ENCODE measurements around the gene PNPLA7.
"Not testable (repeated sequence)": the region's sequence is repeated elsewhere in the genome, so short reads cannot be mapped to it uniquely, and the experiment has no call there.

Gene PNPLA7

GRCh38 chr9:137452006-137452760 lies 98.0 kb downstream of the PNPLA7 start:
- Mint-ChIP-seq H3K4me3 (peak overlapping the region; percentile 33), H3K27ac (no peak overlapping the region), H3K36me3 (peaks cover 5% of the 10 kb centered on the region), H3K9me3 (no peaks in the 10 kb centered on the region), H3K27me3 (no peaks in the 10 kb centered on the region), H3K4me1 (peaks cover 38% of the 10 kb centered on the region)

- H3K4me3 Mint-ChIP-seq, H3K9me3 Mint-ChIP-seq, H3K36me3 Mint-ChIP-seq, H3K27ac Mint-ChIP-seq, H3K27me3 Mint-ChIP-seq: not testable (repeated sequence)
- peaks cover 37% of the 10 kb centered on the region for H3K4me1 Mint-ChIP-seq
Observed at GRCh38 chr9:137451264-137452005, 98.8 kb downstream of the PNPLA7 start.

- H3K36me3 Mint-ChIP-seq, H3K4me3 Mint-ChIP-seq, H3K9me3 Mint-ChIP-seq, H3K27ac Mint-ChIP-seq, H3K27me3 Mint-ChIP-seq: not testable (repeated sequence)
- peaks cover 30% of the 10 kb centered on the region for H3K4me1 Mint-ChIP-seq
Observed at GRCh38 chr9:137450539-137451222, 99.5 kb downstream of the PNPLA7 start.

- peaks cover 2% of the 10 kb centered on the region for H3K36me3 Mint-ChIP-seq
- H3K9me3 Mint-ChIP-seq: no peaks in the 10 kb centered on the region
- no peaks in the 10 kb centered on the region for H3K27me3 Mint-ChIP-seq
- no peak overlapping the region for H3K27ac Mint-ChIP-seq
- H3K4me3 Mint-ChIP-seq: no peak overlapping the region
- H3K4me1 Mint-ChIP-seq: peaks cover 34% of the 10 kb centered on the region
Observed at GRCh38 chr9:137449931-137450538, 100.2 kb downstream of the PNPLA7 start.

- peak overlapping the region; percentile 21 for H3K27ac Mint-ChIP-seq
- H3K9me3 Mint-ChIP-seq: no peaks in the 10 kb centered on the region
- H3K27me3 Mint-ChIP-seq: no peaks in the 10 kb centered on the region
- no peak overlapping the region for H3K4me3 Mint-ChIP-seq
- H3K36me3 Mint-ChIP-seq: peaks cover 2% of the 10 kb centered on the region
- peaks cover 30% of the 10 kb centered on the region for H3K4me1 Mint-ChIP-seq
Observed at GRCh38 chr9:137449081-137449844, 100.9 kb downstream of the PNPLA7 start.

GRCh38 chr9:137448602-137448962 lies 101.6 kb downstream of the PNPLA7 start:
- Mint-ChIP-seq H3K36me3 (peaks cover 2% of the 10 kb centered on the region), H3K9me3 (no peaks in the 10 kb centered on the region), H3K27ac (no peak overlapping the region), H3K27me3 (peaks cover under 1% of the 10 kb centered on the region), H3K4me1 (peaks cover 29% of the 10 kb centered on the region), H3K4me3 (no peak overlapping the region)

GRCh38 chr9:137447722-137448601 lies 102.2 kb downstream of the PNPLA7 start:
- H3K27me3 Mint-ChIP-seq: peaks cover 3% of the 10 kb centered on the region
- peaks cover 29% of the 10 kb centered on the region for H3K4me1 Mint-ChIP-seq
- no peaks in the 10 kb centered on the region for H3K9me3 Mint-ChIP-seq
- H3K36me3 Mint-ChIP-seq: peaks cover 2% of the 10 kb centered on the region
- no peak overlapping the region for H3K27ac Mint-ChIP-seq
- H3K4me3 Mint-ChIP-seq: no peak overlapping the region

- Mint-ChIP-seq H3K36me3 (no peaks in the 10 kb centered on the region), H3K4me3 (no peak overlapping the region), H3K27me3 (peaks cover 4% of the 10 kb centered on the region), H3K4me1 (peaks cover 25% of the 10 kb centered on the region), H3K9me3 (no peaks in the 10 kb centered on the region), H3K27ac (peak overlapping the region; percentile 85)
Observed at GRCh38 chr9:137446851-137447471, 103.2 kb downstream of the PNPLA7 start.

GRCh38 chr9:137445930-137446431 lies 104.2 kb downstream of the PNPLA7 start:
- H3K4me1 Mint-ChIP-seq: peaks cover 28% of the 10 kb centered on the region
- H3K27ac Mint-ChIP-seq: no peak overlapping the region
- peaks cover 6% of the 10 kb centered on the region for H3K27me3 Mint-ChIP-seq
- H3K4me3 Mint-ChIP-seq: no peak overlapping the region
- H3K9me3 Mint-ChIP-seq: no peaks in the 10 kb centered on the region
- H3K36me3 Mint-ChIP-seq: no peaks in the 10 kb centered on the region

GRCh38 chr9:137445275-137445807 lies 104.9 kb downstream of the PNPLA7 start:
- Mint-ChIP-seq H3K4me3 (peak overlapping the region; percentile 36), H3K27ac (no peak overlapping the region), H3K27me3 (peaks cover 6% of the 10 kb centered on the region), H3K4me1 (peaks cover 28% of the 10 kb centered on the region), H3K36me3 (no peaks in the 10 kb centered on the region), H3K9me3 (no peaks in the 10 kb centered on the region)

- Mint-ChIP-seq H3K9me3 (no peaks in the 10 kb centered on the region), H3K4me1 (peaks cover 24% of the 10 kb centered on the region), H3K36me3 (no peaks in the 10 kb centered on the region), H3K4me3 (no peak overlapping the region), H3K27ac (peak overlapping the region; percentile 46), H3K27me3 (peaks cover 6% of the 10 kb centered on the region)
Observed at GRCh38 chr9:137444106-137444790, 106.0 kb downstream of the PNPLA7 start.

GRCh38 chr9:137441935-137442321 lies 108.3 kb downstream of the PNPLA7 start:
- no peaks in the 10 kb centered on the region for H3K9me3 Mint-ChIP-seq
- peaks cover 6% of the 10 kb centered on the region for H3K27me3 Mint-ChIP-seq
- no peak overlapping the region for H3K27ac Mint-ChIP-seq
- no peaks in the 10 kb centered on the region for H3K36me3 Mint-ChIP-seq
- peaks cover 17% of the 10 kb centered on the region for H3K4me1 Mint-ChIP-seq
- peak overlapping the region; percentile 79 for H3K4me3 Mint-ChIP-seq

GRCh38 chr9:137441289-137441934 lies 108.8 kb downstream of the PNPLA7 start, which contains the start of gene ENTPD8:
Gene ENTPD8, minus strand, starts transcription at chr9:137441357. Its CDS starts 3,072 bp downstream, at chr9:137438285.
- Mint-ChIP-seq H3K36me3 (no peaks in the 10 kb centered on the region), H3K27me3 (peaks cover 6% of the 10 kb centered on the region), H3K4me1 (peaks cover 15% of the 10 kb centered on the region), H3K27ac (no peak within 1 kb of the TSS), H3K9me3 (no peaks in the 10 kb centered on the region), H3K4me3 (peak within 1 kb of the TSS; percentile 79)

All from activated naive CD4-positive, alpha-beta T cell treated with anti-CD3 and anti-CD28 coated beads, Interleukin-2, amount 50 U/mL, for 24 hours (primary cell).